ENCODE data around the gene SHANK1. TPM values are rescaled to one million over a fixed set of nuclear protein-coding genes. Genes with fewer than 3 reads are reported as not detected.

The SHANK1 gene
- total and polyA plus RNA-seq, 2 donors (not counting 3 experiments of a cell fraction or from before 2014, with no cell fraction given), result 0.66 to 1.9 TPM

DNA sequence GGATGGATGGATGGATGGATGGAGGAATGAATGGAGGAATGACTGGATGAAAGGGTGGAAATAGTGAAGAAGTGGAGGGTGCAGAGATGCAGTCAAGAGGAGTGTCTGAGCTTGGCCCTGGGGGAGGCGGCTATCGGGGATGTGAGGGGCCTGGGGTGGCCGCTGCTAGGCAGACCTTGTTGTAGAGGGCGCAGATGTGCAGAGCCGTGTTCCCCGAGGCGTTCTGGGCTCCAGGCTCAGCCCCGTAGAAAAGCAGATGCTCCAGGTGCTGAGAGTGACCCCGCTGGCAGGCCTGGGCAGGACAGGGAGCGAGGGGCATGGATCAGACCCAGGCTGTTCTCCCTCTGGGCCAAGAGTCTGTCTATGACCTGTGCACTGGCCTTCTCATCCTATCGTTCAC, 8.4 kb downstream of the SHANK1 start:
- Histone ChIP-seq H3K9ac (replicated peaks; ENCODE audit: extremely low read depth, insufficient read depth, low read length) (no peak overlapping the region), H3K27me3 (ENCODE audit: control insufficient read depth in 2 of 2, insufficient read depth in 2 of 2, low read length in 2 of 2) (peaks cover 0 to 4% of the 10 kb centered on the region in 2 experiments), H2AFZ (ENCODE audit: low read depth, low read length) (no peak overlapping the region), H3K4me1 (ENCODE audit: control insufficient read depth, extremely low read depth, insufficient read depth, low read length) (no peaks in the 10 kb centered on the region), H3K4me2 (ENCODE audit: insufficient read depth, low read length) (no peak overlapping the region), H3K79me2 (ENCODE audit: control insufficient read depth, insufficient read depth, low read length) (no peaks in the 10 kb centered on the region), H3K27ac (ENCODE audit: insufficient read depth, low read depth, low read length) (no peak overlapping the region), H3K36me3 (ENCODE audit: control insufficient read depth in 2 of 2, extremely low read depth in 1 of 2, insufficient read depth in 2 of 2, low read length in 2 of 2) (no peaks in the 10 kb centered on the region), H3K9me1 (replicated peaks; ENCODE audit: control insufficient read depth, extremely low read depth, insufficient read depth, low read length) (no peaks in the 10 kb centered on the region), H3K4me3 (replicated peaks in 1 of 3; ENCODE audit: insufficient read depth in 1 of 3, low read depth in 1 of 3, low read length in 3 of 3) (no peak overlapping the region), H4K20me1 (replicated peaks; ENCODE audit: control insufficient read depth, extremely low read depth, insufficient read depth, low read length) (no peaks in the 10 kb centered on the region), H3K9me3 (replicated peaks; ENCODE audit: control insufficient read depth, insufficient read depth, low read length) (no peaks in the 10 kb centered on the region)
- DNase-seq (ENCODE audit: low read depth, low spot score) (no peak), FAIRE-seq (no peak)
- intact Hi-C loops (cut with micrococcal nuclease), result no loop called here
- ChIA-PET CTCF (no interaction called here), POLR2A (no interaction called here)
- TF ChIP-seq POLR2AphosphoS5 (IDR thresholded peaks at IDR 0.05; ENCODE audit: insufficient read depth, low read depth, low read length), result no peak
- no TSS peak for BruUV-seq (replicated peaks)
- dilution Hi-C loops (cut with MboI; ENCODE audit: extremely low pct_ligation_motif_present, low sequenced_read_pairs), result no loop called here

GRCh38 chr19:50710612-50711011, 9.0 kb downstream of the SHANK1 start:
- FAIRE-seq, result no peak
- dilution Hi-C loops (cut with MboI; ENCODE audit: extremely low pct_ligation_motif_present, low sequenced_read_pairs), result no loop called here
- TF ChIP-seq GATA2 (IDR thresholded peaks at IDR 0.05; ENCODE audit: insufficient read depth, insufficient read length, low read depth, low read length), result no peak
- TF ChIP-seq EZH2 (IDR thresholded peaks at IDR 0.05; ENCODE audit: borderline replicate concordance, low read depth, low read length, severe bottlenecking), result no peak
- TF ChIP-seq FOS (IDR thresholded peaks at IDR 0.05; ENCODE audit: borderline replicate concordance, insufficient read depth, low read length), result no peak
- no peak for TF ChIP-seq JUN (IDR thresholded peaks at IDR 0.05; ENCODE audit: borderline replicate concordance, insufficient read depth, insufficient read length, low read depth)
- no peak for TF ChIP-seq POLR2AphosphoS5 (IDR thresholded peaks at IDR 0.05; ENCODE audit: insufficient read depth, low read depth, low read length)
- no peak for TF ChIP-seq CTCF (IDR thresholded peaks at IDR 0.05; ENCODE audit: extremely low read depth in 1 of 2, insufficient read depth in 1 of 2, low read depth in 1 of 2, low read length in 2 of 2)
- no peak for TF ChIP-seq POLR2A (IDR thresholded peaks at IDR 0.05; ENCODE audit: low read depth, low read length)
- TF ChIP-seq MYC (IDR thresholded peaks at IDR 0.05; ENCODE audit: low read depth, low read length), result no peak
- TF ChIP-seq, protein P1, sequence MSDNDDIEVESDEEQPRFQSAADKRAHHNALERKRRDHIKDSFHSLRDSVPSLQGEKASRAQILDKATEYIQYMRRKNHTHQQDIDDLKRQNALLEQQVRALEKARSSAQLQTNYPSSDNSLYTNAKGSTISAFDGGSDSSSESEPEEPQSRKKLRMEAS (IDR thresholded peaks at IDR 0.05; ENCODE audit: insufficient read depth, insufficient read length), result no peak
- ChIA-PET POLR2A (no interaction called here), CTCF (no interaction called here)
- no peaks in the 10 kb centered on the region for H3K9me1 ChIP-seq (replicated peaks; ENCODE audit: control insufficient read depth, extremely low read depth, insufficient read depth, low read length)
- no peak overlapping the region for H2AFZ ChIP-seq (ENCODE audit: low read depth, low read length)
- no peaks in the 10 kb centered on the region for H3K36me3 ChIP-seq (ENCODE audit: control insufficient read depth in 2 of 2, extremely low read depth in 1 of 2, insufficient read depth in 2 of 2, low read length in 2 of 2)
- H4K20me1 ChIP-seq (replicated peaks; ENCODE audit: control insufficient read depth, extremely low read depth, insufficient read depth, low read length), result no peaks in the 10 kb centered on the region
- H3K9me3 ChIP-seq (replicated peaks; ENCODE audit: control insufficient read depth, insufficient read depth, low read length), result no peaks in the 10 kb centered on the region
- no peak overlapping the region for H3K27ac ChIP-seq (ENCODE audit: insufficient read depth, low read depth, low read length)
- H3K9ac ChIP-seq (replicated peaks; ENCODE audit: extremely low read depth, insufficient read depth, low read length), result no peak overlapping the region
- H3K79me2 ChIP-seq (ENCODE audit: control insufficient read depth, insufficient read depth, low read length), result no peaks in the 10 kb centered on the region
- DNase-seq (ENCODE audit: low read depth, low spot score), result no peak
- H3K4me1 ChIP-seq (ENCODE audit: control insufficient read depth, extremely low read depth, insufficient read depth, low read length), result no peaks in the 10 kb centered on the region
- no peak overlapping the region for H3K4me3 ChIP-seq (replicated peaks in 1 of 3; ENCODE audit: insufficient read depth in 1 of 3, low read depth in 1 of 3, low read length in 3 of 3)
- intact Hi-C loops (cut with micrococcal nuclease), result no loop called here
- peaks cover 0 to 4% of the 10 kb centered on the region in 2 experiments for H3K27me3 ChIP-seq (ENCODE audit: control insufficient read depth in 2 of 2, insufficient read depth in 2 of 2, low read length in 2 of 2)
- no peak overlapping the region for H3K4me2 ChIP-seq (ENCODE audit: insufficient read depth, low read length)
- BruUV-seq (replicated peaks), result no TSS peak

Measured in endothelial cell of umbilical vein (primary cell).